HG02970 (cell line): Measurements from ENCODE around the gene BRCC3.

Experiments used
- ATAC-seq: cut with Tn5 transposase; IDR thresholded peaks from one replicate; pipeline ENCODE4 v1.9.1; 2021; ENCODE audit warnings: mild to moderate bottlenecking, moderate library complexity, moderate number of reproducible peaks; ENCODE audit not compliant: unreplicated experiment, low FRiP score

The BRCC3 gene

GRCh38 chrX:155070975-155071693 is at the start of gene BRCC3, which contains the start of the genes CMC4 and MTCP1:
Gene BRCC3, plus strand, starts transcription at chrX:155071508. Its CDS starts 20 bp downstream, at chrX:155071528.
Gene CMC4, minus strand, starts transcription at chrX:155071136. Its CDS starts 7,113 bp downstream, at chrX:155064023.
Gene MTCP1, minus strand, starts transcription at chrX:155071136. Its CDS starts 5,126 bp downstream, at chrX:155066010.
- ATAC-seq, result peak; percentile 82

- ATAC-seq, result no peak
These were observed 48.7 kb upstream of the BRCC3 start, which contains the start of gene F8 for GRCh38 chrX:155022585-155022984. Gene F8, minus strand, starts transcription at chrX:155022723. Its CDS starts 171 bp downstream, at chrX:155022552.

GRCh38 chrX:155023907-155024833 is 47.1 kb upstream of the BRCC3 start:
- ATAC-seq, result no peak

- no peak for ATAC-seq
These were observed 44.9 kb upstream of the BRCC3 start for GRCh38 chrX:155026420-155026726.

- ATAC-seq, result peak; percentile 84
These were observed 44.4 kb upstream of the BRCC3 start, which contains the start of gene FUNDC2 for GRCh38 chrX:155026727-155027508. Gene FUNDC2, plus strand, starts transcription at chrX:155026844. Its CDS starts 95 bp downstream, at chrX:155026939.

- no peak for ATAC-seq
These were observed 43.7 kb upstream of the BRCC3 start for GRCh38 chrX:155027509-155028066.

- no peak for ATAC-seq
These were observed 43.2 kb upstream of the BRCC3 start for GRCh38 chrX:155028129-155028528.

GRCh38 chrX:155028877-155029291 is 42.4 kb upstream of the BRCC3 start:
- no peak for ATAC-seq

GRCh38 chrX:155031657-155032056 is 39.7 kb upstream of the BRCC3 start:
- ATAC-seq, result no peak

GRCh38 chrX:155035688-155036087 is 35.6 kb upstream of the BRCC3 start:
- ATAC-seq, result no peak

GRCh38 chrX:155046129-155046810 is 25.0 kb upstream of the BRCC3 start:
- ATAC-seq, result no peak

GRCh38 chrX:155046811-155047528 is 24.3 kb upstream of the BRCC3 start:
- no peak for ATAC-seq

GRCh38 chrX:155048977-155049619 is 22.2 kb upstream of the BRCC3 start:
- no peak for ATAC-seq

GRCh38 chrX:155052738-155053498 is 18.4 kb upstream of the BRCC3 start:
- ATAC-seq, result no peak

GRCh38 chrX:155053656-155054055 is 17.7 kb upstream of the BRCC3 start:
- ATAC-seq, result no peak

- no peak for ATAC-seq
These were observed 17.1 kb upstream of the BRCC3 start for GRCh38 chrX:155054255-155054654.

- ATAC-seq, result no peak
These were observed 15.8 kb upstream of the BRCC3 start for GRCh38 chrX:155055494-155055893.

GRCh38 chrX:155056471-155056870 is 14.8 kb upstream of the BRCC3 start:
- ATAC-seq, result no peak
